C4-2B (cell line): Measurements from ENCODE around the gene GPR183.

ENCODE experiments used
- H3K27ac ChIP-seq: fragments of 450-650 bp; 2 replicates; pipeline ENCODE4 v1.5.1; 2017
- CTCF ChIP-seq: fragments of 450-650 bp; conservative IDR thresholded peaks from 2 replicates; pipeline ENCODE4 v1.5.1; 2017; ENCODE audit warnings: mild to moderate bottlenecking
- ZFX ChIP-seq: fragments of 450-650 bp; IDR thresholded peaks from 2 replicates; pipeline ENCODE4 v1.6.1; 2017

GPR183 gene

GRCh38 chr13:99326012-99326411 lies 18.8 kb upstream of the GPR183 start:
- TF ChIP-seq ZFX (no peak), CTCF (no peak)
- H3K27ac ChIP-seq: no peak overlapping the region

- TF ChIP-seq CTCF: no peak
- no peak for TF ChIP-seq ZFX
- no peak overlapping the region for H3K27ac ChIP-seq
Measured at GRCh38 chr13:99323488-99323887, 16.3 kb upstream of the GPR183 start.

GRCh38 chr13:99322297-99323103 lies 15.3 kb upstream of the GPR183 start:
- H3K27ac ChIP-seq: no peak overlapping the region
- TF ChIP-seq ZFX: no peak
- TF ChIP-seq CTCF: no peak

- no peak overlapping the region for H3K27ac ChIP-seq
- TF ChIP-seq ZFX: no peak
Measured at GRCh38 chr13:99321709-99322108, 14.5 kb upstream of the GPR183 start.

GRCh38 chr13:99320693-99321481 lies 13.7 kb upstream of the GPR183 start:
- no peak overlapping the region for H3K27ac ChIP-seq
- TF ChIP-seq ZFX (no peak), CTCF (no peak)

GRCh38 chr13:99316657-99317256 lies 9.6 kb upstream of the GPR183 start:
- H3K27ac ChIP-seq: no peak overlapping the region
- no peak for TF ChIP-seq CTCF
- no peak for TF ChIP-seq ZFX

- H3K27ac ChIP-seq: no peak overlapping the region
Measured at GRCh38 chr13:99316224-99316623, 9.0 kb upstream of the GPR183 start.

More at GRCh38 chr13:99316224-99316623, 9.0 kb upstream of the GPR183 start:
- TF ChIP-seq ZFX (no peak), CTCF (no peak)
